ENCODE measurements around the gene FTCDNL1.

The FTCDNL1 gene

DNA sequence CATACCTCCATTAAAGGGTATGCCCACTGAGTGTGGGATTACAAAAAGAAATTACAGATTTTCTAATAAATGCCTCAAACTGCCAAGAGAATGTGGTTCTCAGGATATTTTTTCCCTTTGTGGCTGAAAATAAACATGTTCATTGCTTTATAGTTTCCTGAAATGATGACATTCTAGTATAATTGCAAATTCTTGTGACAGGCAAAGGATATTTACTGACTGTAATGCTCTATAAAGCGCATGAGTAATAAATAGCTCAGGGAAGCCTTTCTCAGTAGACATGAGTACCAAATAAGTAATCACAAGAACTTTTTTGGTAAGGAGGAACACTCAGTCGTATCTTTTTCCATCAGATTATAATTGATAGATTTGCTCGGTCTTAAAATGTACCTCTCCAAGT is 72.3 kb downstream of the FTCDNL1 start:
- no peak for DNase-seq

DNA sequence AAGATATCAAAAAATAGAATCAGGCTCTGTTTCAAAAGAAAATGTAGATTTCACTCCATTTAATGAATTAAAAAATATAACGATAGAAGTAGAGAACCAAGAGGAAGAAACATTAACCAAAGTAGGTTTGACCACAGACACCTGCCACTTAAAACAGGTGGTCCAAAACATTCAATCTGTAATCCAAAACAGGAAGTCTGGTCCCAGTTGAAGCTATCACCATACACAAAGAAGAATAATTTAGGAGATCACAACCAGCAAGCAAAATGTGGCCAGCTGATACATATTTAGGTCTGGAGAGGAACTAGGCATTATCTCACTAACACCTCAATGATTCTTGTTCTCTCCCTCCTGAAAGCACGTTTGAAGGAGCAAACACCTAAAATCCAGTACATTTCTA is 73.1 kb downstream of the FTCDNL1 start:
- DNase-seq: no peak

GRCh38 chr2:199777315-199777714 is 73.7 kb downstream of the FTCDNL1 start:
- DNase-seq: no peak

DNA sequence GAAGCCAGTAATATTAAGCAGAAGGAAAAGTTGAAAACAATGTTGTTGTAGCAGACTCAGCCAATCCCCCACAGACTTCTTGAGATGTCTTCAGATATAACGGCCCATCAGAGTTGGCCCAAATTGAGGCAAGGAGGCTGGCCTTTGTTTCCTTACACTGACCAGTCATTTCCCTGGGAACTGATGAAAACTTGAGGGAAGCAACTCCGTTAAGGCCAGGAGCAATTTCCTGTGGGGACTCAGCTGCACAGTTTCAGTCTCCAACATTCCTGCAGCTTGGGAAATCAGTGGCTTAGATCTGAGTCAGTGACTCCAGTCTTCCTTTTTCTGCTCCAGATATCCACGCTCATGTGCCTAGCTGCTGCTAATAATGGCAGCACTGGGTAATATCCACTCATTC is 75.7 kb downstream of the FTCDNL1 start:
- DNase-seq: no peak

DNA sequence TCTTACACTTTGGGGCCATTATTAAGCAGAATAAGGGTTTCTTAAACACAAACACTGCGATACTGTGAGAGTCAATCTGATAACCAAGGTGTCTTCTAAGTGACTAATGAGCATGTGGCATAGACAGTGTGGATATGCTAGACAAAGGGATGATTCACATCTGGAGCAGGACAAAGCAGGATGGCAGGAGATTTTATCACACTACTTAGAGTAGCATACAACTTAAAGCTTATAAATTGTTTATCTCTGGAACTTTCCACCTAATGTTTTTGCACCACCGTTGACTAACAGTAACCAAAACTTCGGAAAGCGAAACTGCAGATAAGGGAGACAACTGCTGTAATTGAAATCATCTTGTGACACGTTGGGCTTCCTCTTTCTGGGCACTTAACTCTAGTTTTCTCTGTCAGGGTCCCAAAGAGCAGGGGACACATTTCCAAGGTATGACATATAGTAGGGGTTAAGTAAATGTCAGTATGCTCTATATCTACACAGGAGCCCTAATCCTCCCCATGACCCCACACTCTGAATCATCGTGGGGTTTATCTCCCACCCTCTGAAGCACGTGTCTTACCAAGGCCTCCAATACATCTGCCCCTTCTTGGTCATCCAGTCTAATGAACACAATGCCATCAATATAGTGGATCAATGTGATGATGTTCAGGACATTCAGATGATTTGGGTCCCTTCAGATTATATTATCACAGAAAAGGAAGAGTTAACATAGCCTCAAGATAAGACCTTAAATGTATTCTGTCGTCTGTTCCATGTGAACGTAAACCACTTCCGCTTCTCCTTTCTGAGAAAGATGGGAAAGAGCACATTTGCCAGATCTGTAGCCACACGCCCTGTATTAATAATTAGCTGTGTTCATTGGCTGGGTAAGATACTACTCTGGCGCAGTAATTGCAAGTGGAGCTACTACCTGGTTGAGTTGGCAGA is 78.7 kb downstream of the FTCDNL1 start:
- DNase-seq: no peak

DNA sequence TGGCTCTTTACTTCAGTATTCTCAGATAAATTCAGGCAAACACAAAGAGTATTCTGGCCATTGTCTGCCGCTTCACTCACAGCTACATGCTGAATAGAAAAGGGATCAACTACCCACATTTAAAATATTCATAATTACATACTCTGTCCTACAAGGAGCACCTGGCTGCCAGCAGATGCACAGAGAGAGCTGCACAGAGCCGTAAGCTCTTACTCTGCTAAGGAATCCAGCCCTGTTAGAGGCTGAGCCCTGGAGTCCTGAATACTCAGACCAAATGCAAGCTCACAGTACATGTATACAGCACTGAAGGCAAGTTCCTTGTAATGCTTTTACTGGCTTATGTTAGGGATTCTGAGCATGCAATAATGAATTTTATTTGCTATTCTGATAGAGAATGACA is 80.3 kb downstream of the FTCDNL1 start:
- DNase-seq: no peak

GRCh38 chr2:199765646-199766045 is 85.3 kb downstream of the FTCDNL1 start:
- no peak for DNase-seq

GRCh38 chr2:199764273-199764800 is 86.7 kb downstream of the FTCDNL1 start:
- no peak for DNase-seq

DNA sequence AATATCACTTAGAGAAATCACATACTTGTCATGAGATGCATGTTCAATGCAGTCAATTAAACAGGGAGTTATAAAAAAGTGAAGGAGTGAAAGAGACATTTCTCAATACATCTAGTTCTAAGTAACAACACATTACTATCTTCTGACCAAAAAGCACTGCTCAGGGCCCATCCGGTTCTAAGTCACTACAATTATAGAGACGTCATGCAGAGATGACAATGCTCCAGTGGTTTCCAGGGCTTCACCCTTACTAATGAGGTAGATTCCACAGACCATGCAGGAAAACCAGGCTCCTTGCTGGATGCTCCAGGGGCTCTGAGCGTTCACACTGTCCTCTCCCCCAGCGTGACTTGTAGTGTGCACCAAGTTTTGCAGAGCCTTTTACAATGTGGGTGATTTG is 88.0 kb downstream of the FTCDNL1 start:
- DNase-seq: no peak

DNA sequence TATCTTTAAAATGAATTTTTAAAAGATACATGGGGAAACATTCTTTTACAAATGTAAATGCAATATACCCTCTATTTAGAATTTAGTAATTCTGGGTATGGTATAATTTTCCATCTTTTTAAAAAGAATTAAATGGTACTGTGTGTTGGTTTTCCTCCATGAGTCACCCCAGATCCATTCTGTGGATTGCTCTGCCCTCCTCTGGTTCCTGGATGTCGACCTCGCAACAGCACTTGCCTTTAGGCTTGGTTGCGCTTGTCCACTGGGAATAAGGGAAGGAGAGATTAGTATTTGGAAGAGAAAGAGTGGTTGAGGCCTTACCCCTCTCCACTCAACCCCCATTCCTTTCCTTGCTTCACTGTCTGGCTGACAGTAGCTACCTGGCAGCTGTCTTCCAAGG is 90.4 kb downstream of the FTCDNL1 start:
- no peak for DNase-seq

DNA sequence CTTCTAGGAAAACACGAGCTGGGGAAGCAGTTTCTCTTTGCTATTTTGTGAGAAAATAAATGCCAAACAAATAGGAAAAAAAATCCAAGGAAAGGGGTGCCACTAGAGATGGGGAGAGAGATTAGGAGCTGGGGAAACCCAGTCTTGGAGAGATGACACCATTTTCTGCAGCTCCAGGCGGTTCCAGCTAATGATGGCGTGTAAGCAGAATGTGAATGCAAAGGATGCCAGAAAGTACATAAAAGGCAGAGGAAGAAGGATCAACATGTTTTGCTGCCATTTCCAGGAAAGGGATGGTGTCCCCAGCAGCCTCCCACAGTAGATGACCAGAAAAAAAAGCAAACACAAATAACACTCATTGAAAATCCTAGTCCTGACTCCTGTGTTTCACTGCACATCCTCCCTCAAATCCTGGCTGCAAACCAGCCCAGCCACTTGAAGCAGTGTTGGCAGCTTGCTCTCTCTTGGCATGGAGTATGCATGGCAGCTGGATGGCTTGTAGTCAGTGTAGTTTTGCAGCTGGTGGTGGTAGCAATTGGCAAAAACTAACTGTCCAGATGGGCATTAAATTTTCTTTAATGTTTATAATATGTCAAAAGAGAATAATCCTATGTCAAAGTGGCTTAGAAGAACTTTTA is 93.6 kb downstream of the FTCDNL1 start:
- DNase-seq: no peak

DNA sequence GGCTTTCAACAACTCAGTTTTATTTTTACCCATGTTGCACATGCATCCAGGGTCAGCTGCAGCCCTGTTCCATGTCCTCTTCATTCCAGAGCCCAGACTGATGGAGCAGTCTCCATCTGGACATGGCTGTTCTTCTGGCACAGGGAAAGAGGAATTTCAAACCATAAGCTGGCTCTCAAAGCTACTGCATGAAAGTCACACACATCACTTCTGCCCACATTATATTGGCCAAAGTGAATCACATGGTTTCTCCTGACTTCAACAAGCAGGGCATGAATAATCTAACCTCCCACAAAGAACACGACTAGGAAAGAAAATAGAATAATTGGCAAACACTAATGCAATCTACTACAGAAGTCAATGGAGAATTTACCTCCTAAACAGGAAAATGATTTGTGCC is 94.2 kb downstream of the FTCDNL1 start:
- DNase-seq: no peak

GRCh38 chr2:199756211-199756610 is 94.8 kb downstream of the FTCDNL1 start:
- DNase-seq: no peak

- no peak for DNase-seq
Observed at GRCh38 chr2:199754766-199755165, 96.2 kb downstream of the FTCDNL1 start.

GRCh38 chr2:199751492-199752120 is 99.4 kb downstream of the FTCDNL1 start:
- DNase-seq: no peak

DNA sequence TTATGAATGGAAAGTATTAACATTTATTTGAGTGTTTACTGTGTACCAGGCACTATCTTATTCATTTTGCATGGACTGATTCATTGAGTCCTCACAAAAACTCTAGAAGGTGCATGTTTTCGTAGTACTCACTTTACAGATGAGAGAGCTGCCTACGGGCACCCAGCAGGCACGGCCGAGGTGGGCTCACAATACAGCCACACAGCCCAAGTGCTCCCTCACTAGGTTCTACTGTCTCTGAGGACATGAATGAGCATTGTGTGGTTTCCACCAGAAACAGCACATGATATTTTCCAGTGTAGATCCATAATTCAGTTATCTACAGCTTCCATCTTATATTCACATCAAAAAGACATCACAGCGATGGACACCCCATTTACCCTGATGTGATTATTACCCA is 101.4 kb downstream of the FTCDNL1 start:
- no peak for DNase-seq

DNA sequence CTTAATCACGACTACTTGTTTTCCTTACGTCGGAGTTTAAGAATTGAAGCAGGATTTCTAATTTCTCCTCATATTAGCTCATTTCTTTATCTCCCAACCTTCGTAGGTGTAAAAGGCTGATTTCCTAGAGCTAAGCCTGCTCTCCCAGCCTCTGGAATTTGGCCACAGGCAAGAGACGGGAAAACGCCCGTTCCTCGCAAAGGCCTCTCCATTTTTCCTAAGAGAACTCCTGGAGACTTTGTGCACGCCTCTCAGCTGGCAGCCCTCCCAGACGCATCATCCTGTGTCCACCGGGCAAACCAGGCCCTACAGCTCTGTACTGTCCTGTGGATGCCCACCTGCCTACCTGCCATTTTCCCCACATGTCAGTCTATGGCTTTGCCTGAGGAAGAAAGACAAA is 106.3 kb downstream of the FTCDNL1 start:
- DNase-seq: no peak

GRCh38 chr2:199744260-199744659 is 106.7 kb downstream of the FTCDNL1 start:
- no peak for DNase-seq

- DNase-seq: no peak
Observed at GRCh38 chr2:199743415-199744120, 107.4 kb downstream of the FTCDNL1 start.

GRCh38 chr2:199742884-199743283 is 108.1 kb downstream of the FTCDNL1 start:
- no peak for DNase-seq

DNA sequence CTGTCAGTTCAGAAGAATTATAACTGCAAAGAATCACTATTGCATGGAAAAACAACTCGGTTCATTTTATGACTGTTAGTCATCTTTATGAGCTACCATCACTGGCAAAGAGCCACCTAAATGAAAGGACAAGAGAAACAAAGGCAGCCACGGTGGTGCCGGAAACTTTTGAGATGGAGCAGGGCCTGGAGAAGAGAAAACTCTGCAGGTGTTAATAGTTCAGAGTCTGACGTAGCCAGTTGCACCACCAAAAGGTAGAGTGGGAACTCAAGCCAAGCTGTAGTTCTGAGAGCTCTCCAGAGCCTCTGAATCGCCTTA is 110.9 kb downstream of the FTCDNL1 start:
- DNase-seq: no peak

DNA sequence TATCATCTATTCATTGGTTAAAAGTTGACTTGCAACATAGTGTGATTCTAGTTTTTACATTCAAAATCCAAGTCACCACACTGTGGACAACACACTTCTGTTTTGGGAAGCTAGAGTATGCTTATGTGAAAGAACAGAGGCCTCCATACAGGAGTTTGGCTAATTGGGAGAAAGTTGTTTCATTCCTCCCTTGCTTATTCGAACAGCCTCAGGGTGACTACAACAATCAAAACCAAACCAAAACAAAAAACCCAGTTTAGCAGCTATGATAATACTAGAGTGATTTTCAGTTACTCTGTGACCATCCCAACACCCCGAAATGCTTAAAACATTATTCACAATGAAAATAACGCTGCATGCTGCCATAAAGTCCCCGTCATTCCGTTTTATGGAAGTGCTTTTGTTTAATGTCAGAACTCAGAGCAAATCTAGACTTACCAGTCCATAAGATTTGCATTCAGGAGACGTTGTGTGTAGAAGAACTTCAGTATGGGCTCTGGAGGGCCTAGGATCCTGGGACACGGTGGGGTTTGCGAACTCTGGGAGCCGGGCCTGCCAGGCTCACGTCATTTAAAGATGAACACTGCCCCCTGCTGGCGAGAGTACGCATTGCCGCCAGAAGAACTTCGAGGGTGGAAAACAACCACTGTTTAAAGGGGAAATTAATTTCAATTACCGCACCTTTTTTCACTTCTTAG is 111.4 kb downstream of the FTCDNL1 start:
- peak; percentile 77 to 78 for DNase-seq
